IPS DF 19.7 (cell line): ENCODE measurements around the gene ATF3.

ENCODE experiments used
- DNase-seq: peaks from one replicate; pipeline ENCODE4 v3.0.0-alpha.2; 2013; ENCODE audit warnings: low read depth, low spot score

The ATF3 gene, protein sequence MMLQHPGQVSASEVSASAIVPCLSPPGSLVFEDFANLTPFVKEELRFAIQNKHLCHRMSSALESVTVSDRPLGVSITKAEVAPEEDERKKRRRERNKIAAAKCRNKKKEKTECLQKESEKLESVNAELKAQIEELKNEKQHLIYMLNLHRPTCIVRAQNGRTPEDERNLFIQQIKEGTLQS

DNA sequence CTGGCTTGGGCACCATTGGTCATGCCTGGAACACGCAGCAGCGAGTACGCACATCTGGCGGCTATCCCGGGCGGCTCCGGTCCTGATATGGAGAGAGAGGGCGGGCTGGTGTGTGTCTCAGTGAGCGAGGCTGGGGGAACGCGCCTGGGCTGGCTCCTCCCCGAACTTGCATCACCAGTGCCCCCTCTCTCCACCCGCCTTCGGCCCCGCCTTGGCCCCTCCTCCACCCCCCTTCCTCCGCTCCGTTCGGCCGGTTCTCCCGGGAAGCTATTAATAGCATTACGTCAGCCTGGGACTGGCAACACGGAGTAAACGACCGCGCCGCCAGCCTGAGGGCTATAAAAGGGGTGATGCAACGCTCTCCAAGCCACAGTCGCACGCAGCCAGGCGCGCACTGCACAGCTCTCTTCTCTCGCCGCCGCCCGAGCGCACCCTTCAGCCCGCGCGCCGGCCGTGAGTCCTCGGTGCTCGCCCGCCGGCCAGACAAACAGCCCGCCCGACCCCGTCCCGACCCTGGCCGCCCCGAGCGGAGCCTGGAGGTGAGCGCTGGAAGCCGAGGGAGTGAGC is at the start of gene ATF3:
Gene ATF3, plus strand, starts transcription at position 370 of the 567 bp plus-strand sequence. CDS start 6,261 bp downstream, outside the sequence.
- peak; percentile 75 for DNase-seq

DNA sequence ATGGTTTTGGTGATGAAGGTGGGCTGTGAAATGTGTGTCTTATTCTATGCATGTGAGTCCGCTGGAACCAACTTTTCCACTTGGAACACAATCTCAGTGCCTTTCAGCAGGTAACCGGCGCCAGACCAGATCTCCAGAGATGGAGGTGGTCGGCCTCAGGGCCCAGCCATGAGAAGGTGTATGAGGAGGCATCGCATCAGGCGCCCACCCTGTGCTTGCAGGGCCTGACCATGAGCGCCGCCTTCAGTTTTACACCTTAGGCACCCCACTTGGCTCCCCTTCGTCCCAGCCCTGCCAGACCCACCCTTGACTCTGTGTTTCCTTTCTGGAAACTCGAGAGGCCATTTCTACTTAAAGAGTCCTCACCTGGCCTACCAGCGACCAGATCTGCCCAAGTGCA is 48.6 kb upstream of the ATF3 start:
- DNase-seq = no peak

GRCh38 chr1:212560933-212561460 is 47.6 kb upstream of the ATF3 start:
- DNase-seq = no peak

- no peak for DNase-seq
Measured at GRCh38 chr1:212561501-212561931, 47.0 kb upstream of the ATF3 start.

GRCh38 chr1:212562771-212563170 is 45.8 kb upstream of the ATF3 start:
- DNase-seq = no peak

DNA sequence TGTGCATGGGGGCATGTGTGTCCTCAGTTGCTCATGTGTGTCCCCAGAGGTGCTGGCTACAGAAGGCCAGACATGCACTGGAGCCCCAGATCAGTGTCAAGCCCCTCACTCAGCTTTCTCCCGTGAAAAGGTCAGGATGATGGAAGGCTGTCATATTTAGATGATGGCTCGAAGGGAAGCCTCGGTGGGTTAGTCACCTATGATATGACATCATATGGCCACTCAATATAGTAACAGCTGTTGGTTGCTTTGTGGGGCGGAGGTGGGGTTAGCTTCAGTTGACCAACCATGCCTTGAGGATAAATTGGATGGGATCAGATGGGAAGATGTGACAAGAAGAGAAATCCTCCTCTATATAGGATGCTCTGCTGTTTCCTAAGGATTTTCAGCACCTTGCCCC is 43.5 kb upstream of the ATF3 start:
- no peak for DNase-seq

DNA sequence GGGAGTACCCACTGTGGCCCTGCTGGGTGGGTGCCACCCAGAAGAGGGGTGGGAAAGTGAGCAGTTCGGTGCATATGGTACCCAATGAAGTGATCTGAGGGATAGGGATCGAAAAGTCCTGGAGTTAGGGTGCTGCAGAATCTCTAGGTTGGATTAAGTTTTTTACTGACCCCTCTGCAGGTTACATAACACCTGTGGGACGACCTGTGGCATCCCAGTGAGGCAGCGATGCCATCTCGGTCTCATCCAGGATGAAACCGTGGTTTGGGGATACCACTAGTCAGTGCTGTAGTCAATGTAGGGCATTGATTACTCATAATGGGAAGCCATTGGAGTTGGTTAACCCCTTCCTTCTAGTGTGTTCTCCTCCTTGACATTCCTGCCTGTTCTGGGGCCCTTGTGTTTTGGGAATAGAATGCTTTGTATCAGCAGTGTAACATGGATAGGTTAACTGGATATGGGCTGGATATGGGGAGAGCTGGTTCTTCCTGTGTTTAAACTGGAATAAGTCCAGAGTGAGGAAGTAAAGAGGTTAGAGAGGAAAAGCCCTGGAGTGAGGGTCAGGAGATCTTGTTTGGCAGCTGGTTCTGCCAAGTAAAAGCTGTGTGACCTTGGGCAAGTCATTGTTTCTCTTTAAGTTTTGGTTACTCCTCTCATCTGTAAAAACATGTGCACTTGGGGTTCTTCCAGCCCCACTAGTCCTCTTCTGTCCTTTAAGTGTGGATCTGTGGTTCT is 42.8 kb upstream of the ATF3 start:
- DNase-seq = no peak

GRCh38 chr1:212566522-212567479 is 41.8 kb upstream of the ATF3 start:
- DNase-seq = no peak

DNA sequence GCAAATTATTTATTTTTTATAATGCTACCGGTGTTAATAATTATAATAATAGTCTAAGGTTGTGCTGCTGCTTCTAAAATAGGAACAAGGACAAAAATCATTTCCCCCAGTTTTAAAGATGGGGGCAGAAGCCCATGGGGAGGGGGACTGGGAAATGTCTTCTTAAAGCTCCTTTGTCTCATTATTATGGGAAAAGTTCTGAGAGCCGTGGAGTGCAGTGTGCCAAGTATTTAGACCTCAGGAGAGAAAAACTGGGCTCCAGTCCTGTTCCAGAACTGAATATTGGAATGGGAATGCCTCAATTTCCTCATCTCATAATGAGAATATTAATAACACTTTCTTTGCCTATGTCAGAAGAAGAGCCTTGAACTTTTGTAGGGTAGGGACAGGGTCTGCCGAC is 40.9 kb upstream of the ATF3 start:
- no peak for DNase-seq

DNA sequence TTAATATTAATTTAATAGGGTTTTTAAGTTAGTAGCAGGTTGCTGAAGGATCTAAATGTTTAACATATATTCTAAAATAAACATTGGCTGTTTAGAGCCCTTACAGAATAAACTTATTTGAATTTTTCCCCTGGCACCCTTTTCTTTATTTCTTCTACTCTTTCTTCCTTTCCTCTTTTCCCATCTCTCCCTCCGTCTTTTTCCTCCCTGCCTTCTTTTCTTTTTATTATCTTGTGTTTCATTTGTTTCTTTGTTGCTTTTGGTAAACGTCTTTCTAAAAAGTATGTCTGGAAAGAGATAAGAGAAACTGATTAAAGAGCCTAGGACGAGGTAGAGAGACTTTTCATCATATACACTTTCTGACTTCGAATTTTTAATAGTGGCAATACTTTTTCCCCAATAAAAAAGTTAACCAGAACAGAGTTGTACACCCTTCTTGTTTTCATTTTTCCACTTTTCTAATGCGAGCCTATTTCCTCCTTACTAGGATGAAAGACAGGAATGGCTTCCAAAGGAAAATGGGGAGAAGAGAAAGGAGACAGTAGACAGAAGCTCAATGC is 39.5 kb upstream of the ATF3 start:
- no peak for DNase-seq

- no peak for DNase-seq
Measured at GRCh38 chr1:212574732-212575131, 33.8 kb upstream of the ATF3 start.

- DNase-seq = no peak
Measured at GRCh38 chr1:212575333-212575732, 33.2 kb upstream of the ATF3 start.

GRCh38 chr1:212578041-212578440 is 30.5 kb upstream of the ATF3 start:
- DNase-seq = no peak

DNA sequence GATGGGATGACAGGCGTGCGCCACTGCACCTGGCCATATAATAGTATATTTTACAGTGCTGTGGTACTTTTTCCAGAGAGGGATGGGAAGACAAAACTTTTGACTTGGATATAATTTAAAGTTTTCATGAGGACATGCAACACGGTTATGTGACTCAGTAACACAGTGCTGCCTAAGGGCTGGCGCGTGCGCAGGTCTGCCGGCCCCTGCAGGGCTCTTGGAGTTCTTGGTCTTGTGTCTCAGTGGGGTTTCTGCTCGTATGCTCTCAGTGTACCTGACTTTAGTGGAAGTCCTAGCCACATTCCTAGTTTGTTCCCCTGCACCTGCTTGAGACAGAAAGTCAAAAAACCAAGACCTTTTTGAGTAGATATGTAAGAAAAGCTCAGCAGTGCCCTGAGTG is 27.5 kb upstream of the ATF3 start:
- no peak for DNase-seq

GRCh38 chr1:212582291-212582690 is 26.3 kb upstream of the ATF3 start:
- DNase-seq = no peak

- no peak for DNase-seq
Measured at GRCh38 chr1:212582808-212583615, 25.5 kb upstream of the ATF3 start.

DNA sequence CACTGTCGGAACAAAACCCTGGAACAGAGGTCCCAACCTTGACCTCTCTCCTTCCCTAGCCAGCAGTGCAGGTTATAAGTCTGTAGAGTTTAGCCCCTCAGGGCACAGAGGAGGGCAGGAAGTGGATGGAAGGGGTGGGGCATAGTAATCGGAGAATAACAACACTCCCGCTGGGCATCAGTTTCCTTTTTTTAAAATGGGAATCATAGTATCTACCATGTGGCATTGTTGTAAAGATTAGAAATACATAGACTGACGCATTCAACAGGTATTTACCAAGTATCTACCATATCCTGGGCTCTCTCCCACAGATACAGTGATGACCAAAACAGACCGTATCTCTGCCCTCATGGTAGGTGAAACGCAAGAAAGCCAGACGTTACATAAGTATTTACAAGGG is 24.9 kb upstream of the ATF3 start:
- no peak for DNase-seq

DNA sequence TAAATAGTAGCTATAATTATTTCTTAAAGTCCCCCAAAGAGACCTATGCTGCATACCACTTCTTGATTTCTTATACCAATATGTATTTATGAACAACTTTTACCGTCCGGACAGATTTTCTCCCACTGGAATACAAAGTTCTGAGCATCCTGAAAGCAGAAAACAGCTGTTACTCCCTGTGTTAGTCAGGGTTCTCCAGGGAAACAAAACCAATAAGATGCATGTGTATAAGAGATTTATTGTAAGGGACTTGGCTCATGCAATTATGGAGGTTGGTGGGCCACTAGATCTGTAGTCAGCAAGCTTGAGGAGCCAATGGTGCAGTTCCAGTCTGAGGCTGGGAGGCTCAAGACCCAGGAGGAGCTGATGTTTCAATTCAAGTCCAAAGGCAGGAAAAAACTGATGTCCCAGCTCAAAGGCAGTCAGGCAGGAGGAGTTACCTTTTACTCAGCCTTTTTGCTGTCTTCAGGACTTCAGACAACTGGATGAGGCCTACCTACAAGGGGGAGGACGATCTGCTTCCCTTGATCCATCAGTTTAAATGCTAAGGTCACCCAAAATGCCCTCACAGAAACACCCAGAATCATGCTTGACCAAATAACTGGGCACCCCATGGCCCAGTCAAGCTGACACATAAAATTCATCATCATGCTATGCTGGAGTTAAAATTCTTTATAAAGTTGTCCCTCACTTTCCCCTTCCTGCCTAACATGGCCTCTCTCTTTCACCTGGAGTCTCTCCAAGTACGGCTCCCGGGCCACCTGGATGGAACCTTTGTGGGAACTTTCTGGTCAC is 24.3 kb upstream of the ATF3 start:
- no peak for DNase-seq

DNA sequence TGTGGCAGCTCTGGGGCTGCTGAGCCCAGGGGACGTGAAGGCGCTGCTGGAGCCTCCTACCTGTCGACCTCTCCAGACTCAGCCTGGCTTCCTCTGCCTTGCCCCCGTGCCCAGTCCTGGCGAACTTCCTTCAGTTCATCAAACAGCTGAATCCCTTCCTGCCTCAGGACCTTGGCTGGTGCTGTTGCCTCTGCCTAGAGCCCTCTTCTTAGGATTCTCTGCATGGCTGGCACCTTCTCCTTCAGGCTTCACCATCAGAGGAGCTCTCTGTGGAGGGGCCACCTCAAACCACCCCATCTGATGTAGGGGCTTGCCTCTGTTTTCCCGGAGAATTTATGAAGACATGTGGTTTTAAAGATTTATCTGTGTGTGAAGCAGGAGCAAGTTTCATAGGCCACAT is 23.4 kb upstream of the ATF3 start:
- DNase-seq = no peak
